ENCODE data around the gene PAK6.

PAK6 gene

DNA sequence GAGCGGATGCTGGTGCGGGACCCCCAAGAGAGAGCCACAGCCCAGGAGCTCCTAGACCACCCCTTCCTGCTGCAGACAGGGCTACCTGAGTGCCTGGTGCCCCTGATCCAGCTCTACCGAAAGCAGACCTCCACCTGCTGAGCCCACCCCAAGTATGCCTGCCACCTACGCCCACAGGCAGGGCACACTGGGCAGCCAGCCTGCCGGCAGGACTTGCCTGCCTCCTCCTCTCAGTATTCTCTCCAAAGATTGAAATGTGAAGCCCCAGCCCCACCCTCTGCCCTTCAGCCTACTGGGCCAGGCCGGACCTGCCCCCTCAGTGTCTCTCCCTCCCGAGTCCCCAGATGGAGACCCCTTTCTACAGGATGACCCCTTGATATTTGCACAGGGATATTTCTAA is 37.1 kb downstream of the PAK6 start:
- H3K27ac Mint-ChIP-seq = no peak overlapping the region
- H3K9me3 Mint-ChIP-seq = no peaks in the 10 kb centered on the region
- ATAC-seq (no peak), DNase-seq (no peak)
- no peak overlapping the region for H3K4me3 Mint-ChIP-seq
- H3K4me1 Mint-ChIP-seq = peaks cover 19% of the 10 kb centered on the region
- peaks cover 52% of the 10 kb centered on the region for H3K27me3 Mint-ChIP-seq

DNA sequence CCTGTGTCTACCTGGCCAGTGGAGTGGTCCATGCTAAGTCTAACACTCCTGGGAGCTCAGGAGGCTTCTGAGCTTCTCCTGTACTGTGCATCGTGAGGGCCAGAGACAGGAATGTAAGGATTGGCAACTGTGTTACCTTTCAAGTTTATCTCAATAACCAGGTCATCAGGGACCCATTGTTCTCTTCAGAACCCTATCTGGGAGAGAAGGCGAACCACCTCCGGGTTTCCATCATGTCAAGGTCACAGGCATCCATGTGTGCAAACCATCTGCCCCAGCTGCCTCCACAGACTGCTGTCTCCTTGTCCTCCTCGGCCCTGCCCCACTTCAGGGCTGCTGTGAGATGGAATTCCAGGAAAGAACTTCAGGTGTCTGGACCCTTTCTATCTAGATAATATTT is 38.1 kb downstream of the PAK6 start:
- no peak overlapping the region for H3K27ac Mint-ChIP-seq
- no peak overlapping the region for H3K4me3 Mint-ChIP-seq
- peaks cover 23% of the 10 kb centered on the region for H3K4me1 Mint-ChIP-seq
- H3K9me3 Mint-ChIP-seq = no peaks in the 10 kb centered on the region
- DNase-seq (no peak), ATAC-seq (no peak)
- peaks cover 58% of the 10 kb centered on the region for H3K27me3 Mint-ChIP-seq

- H3K4me1 Mint-ChIP-seq = peaks cover 23% of the 10 kb centered on the region
- no peak overlapping the region for H3K4me3 Mint-ChIP-seq
- peaks cover 58% of the 10 kb centered on the region for H3K27me3 Mint-ChIP-seq
- no peak overlapping the region for H3K27ac Mint-ChIP-seq
- H3K9me3 Mint-ChIP-seq = no peaks in the 10 kb centered on the region
- no peak for DNase-seq
- no peak for ATAC-seq
Observed at GRCh38 chr15:40277471-40277870, 38.6 kb downstream of the PAK6 start.

DNA sequence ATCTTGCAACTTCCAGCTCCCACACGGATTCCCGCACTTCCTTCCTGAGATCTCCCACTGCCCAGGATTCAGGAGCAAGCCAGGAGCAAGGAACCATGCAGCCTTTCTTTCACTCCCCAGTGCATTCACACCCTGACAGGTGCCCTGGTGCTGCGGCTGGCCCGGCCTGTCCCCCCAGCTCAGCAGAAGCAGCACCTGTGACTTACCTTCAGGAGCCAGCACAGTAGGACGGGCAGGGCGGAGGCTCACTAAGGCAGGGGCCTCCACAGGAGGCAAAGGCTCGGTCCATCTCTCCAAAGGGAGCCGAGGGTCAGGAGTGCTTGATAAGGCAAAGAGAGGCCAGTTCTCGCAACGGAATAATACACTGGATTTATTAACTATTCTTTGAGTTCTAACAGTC is 39.2 kb downstream of the PAK6 start:
- Mint-ChIP-seq H3K4me1 (peaks cover 23% of the 10 kb centered on the region), H3K27me3 (peaks cover 64% of the 10 kb centered on the region), H3K4me3 (no peak overlapping the region), H3K9me3 (no peaks in the 10 kb centered on the region), H3K27ac (no peak overlapping the region)
- ATAC-seq = no peak
- no peak for DNase-seq

DNA sequence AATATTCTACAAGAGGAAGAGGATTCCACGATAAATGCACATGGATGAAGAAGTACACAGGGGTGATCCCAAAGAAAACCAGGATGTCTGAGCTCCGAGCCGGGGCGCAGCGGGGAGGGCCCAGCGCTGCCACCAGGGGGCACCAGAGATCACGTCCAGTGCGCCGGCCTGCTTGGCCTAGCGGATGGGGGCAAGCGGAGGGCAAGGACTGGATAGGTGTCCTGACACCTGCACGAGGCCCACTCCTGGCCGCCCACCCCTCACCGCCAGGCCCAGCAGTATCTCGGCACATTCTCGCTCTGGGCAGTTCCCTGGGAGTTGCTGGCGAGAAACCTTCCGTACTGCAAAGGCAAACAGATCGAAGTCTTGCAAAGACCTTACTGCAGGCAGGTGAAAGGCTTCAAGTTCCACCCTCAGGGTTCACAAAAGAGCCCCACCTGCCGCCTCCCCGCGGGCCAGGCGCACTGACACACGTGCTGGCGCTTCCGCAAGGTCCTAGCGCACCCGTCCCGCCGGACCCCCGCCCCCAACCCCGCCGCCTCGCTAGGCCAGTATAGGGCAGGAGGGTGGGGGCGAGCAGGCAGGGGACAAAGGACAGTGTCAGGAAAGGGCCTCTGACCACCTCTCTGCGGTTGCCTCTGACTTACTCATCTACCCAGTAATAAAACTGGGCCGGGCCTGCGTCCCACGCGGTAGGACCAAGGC is 40.7 kb downstream of the PAK6 start:
- peaks cover 77% of the 10 kb centered on the region for H3K27me3 Mint-ChIP-seq
- peaks cover 20% of the 10 kb centered on the region for H3K4me1 Mint-ChIP-seq
- H3K27ac Mint-ChIP-seq = no peak overlapping the region
- no peaks in the 10 kb centered on the region for H3K9me3 Mint-ChIP-seq
- ATAC-seq (peak; percentile 42), DNase-seq (peak; percentile 69 to 73)
- no peak overlapping the region for H3K4me3 Mint-ChIP-seq

- Mint-ChIP-seq H3K27me3 (peaks cover 77% of the 10 kb centered on the region), H3K4me3 (peak overlapping the region in 1 of 2 donors; percentile 63)
Observed at GRCh38 chr15:40280260-40281056, 41.6 kb downstream of the PAK6 start.

DNA sequence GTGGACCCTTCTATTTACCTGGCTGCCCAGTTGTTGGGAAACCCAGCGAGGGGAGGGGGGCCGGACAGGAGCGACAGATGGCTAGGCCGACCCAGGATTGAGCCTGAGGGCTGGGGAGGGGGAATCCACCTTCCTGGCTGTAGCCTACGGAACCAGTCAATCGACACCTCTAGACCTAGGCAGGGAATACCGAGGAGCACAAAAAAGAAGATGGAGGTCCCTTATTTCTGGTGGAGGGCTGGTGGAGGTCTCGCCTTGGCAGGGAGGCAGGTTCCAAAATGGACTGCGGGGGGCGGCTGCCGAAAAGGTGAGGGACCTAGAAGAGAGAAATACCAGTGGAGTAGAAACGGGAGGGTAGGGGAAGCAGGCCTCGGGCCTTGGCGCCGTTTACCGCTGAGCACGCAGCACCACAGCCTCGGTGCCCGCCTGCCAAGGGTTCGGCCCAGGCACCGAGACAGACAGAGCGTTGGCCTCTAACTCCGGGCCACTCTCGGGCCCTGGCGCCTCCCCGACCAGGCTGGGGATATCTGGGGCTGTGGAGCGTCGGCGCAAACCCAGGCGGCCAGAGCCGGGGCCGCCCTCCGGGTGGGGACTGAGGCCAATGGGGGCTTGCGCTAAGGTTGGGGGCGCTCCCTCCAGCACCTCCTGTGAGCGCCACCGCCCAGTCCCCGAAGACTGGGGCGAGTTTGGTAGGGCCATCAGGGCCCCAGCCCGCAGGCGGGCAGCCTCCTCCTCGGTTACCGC is 42.4 kb downstream of the PAK6 start:
- Mint-ChIP-seq H3K27ac (no peak overlapping the region), H3K27me3 (peaks cover 71% of the 10 kb centered on the region), H3K9me3 (no peaks in the 10 kb centered on the region), H3K4me1 (peaks cover 22% of the 10 kb centered on the region), H3K4me3 (peak overlapping the region; percentile 17 to 63)
- DNase-seq = no peak
- ATAC-seq = peak; percentile 7

More at GRCh38 chr15:40280260-40281056, 41.6 kb downstream of the PAK6 start:
- ATAC-seq = no peak
- Mint-ChIP-seq H3K4me1 (peaks cover 16% of the 10 kb centered on the region), H3K9me3 (no peaks in the 10 kb centered on the region), H3K27ac (no peak overlapping the region)
- DNase-seq = no peak

DNA sequence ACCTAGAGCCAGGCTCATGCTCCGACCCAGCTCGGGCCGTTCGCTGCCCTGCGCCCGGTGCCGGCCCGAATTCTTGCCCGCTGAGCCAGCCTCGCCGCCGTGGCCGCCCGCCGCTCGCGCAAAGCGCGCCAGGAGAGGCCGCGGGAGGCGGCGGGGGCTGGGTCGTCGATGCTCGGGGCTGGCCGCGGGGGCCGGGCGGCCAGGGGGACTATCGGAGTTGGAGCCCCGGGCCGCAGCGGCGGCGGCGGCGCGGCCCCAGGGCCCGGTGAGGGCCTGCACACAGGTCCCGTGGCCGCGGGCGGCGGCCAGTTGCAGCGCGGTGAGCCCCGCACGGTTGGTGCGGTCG is 42.9 kb downstream of the PAK6 start:
- H3K9me3 Mint-ChIP-seq = no peaks in the 10 kb centered on the region

GRCh38 chr15:40282147-40282868 is 43.4 kb downstream of the PAK6 start:
- peaks cover 16% of the 10 kb centered on the region for H3K4me1 Mint-ChIP-seq
- H3K9me3 Mint-ChIP-seq = no peaks in the 10 kb centered on the region
- ATAC-seq (peak; percentile 74), DNase-seq (peak; percentile 56 to 67)
- no peak overlapping the region for H3K27ac Mint-ChIP-seq
- peaks cover 60% of the 10 kb centered on the region for H3K27me3 Mint-ChIP-seq
- peak overlapping the region; percentile 80 to 85 for H3K4me3 Mint-ChIP-seq

More for the DNA sequence above, 42.9 kb downstream of the PAK6 start:
- no peak overlapping the region for H3K27ac Mint-ChIP-seq
- peaks cover 66% of the 10 kb centered on the region for H3K27me3 Mint-ChIP-seq
- H3K4me1 Mint-ChIP-seq = peaks cover 21% of the 10 kb centered on the region
- no peak for DNase-seq
- peak overlapping the region in 1 of 2 donors; percentile 39 for H3K4me3 Mint-ChIP-seq
- no peak for ATAC-seq

GRCh38 chr15:40282869-40283614 is 44.2 kb downstream of the PAK6 start, which contains the start of gene ANKRD63:
TSS of gene ANKRD63 (minus strand) at chr15:40283064. CDS start at chr15:40282586, 478 bp downstream.
- peak; percentile 69 for ATAC-seq
- Mint-ChIP-seq H3K27ac (no peak within 1 kb of the TSS), H3K4me1 (peaks cover 14% of the 10 kb centered on the region), H3K9me3 (no peaks in the 10 kb centered on the region), H3K4me3 (peak within 1 kb of the TSS; percentile 80 to 85), H3K27me3 (peaks cover 53% of the 10 kb centered on the region)
- DNase-seq = peak in 1 of 2 donors; percentile 43

DNA sequence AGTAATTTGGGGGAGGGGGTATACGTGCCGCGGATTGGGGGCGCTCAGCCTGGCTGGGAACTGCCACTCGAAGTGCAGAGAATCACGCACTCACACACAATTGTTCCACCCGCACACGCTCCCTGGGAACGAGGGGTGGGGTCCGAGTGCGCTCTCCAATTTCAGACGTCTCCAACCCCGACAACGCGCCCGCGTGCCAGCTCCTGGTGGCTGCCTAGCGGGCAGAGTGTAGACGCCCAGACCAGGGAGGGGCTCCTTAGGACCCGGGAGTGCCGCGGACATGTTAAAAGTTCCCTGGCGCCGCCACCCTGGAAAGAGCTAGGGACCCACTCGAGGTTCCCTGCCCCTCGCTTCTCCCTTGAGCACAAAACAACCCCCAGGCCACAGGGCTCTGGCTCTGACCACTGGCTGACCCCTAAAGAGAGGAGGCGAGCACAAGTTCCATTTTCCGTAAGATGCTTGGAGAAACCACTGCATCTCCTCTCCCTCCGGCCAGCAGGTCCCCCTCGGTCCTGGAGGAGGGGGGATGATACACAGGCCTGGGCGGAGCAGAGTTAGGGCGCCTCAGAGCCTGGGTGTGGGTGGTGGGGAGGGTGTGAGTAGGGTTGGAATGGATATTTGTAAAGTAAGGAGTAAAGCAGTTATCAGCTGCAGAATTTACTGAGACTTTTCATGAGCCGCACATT is 44.9 kb downstream of the PAK6 start:
- no peak overlapping the region for H3K27ac Mint-ChIP-seq
- peaks cover 14% of the 10 kb centered on the region for H3K4me1 Mint-ChIP-seq
- peaks cover 46% of the 10 kb centered on the region for H3K27me3 Mint-ChIP-seq
- DNase-seq (no peak), ATAC-seq (no peak)
- H3K4me3 Mint-ChIP-seq = peak overlapping the region in 1 of 2 donors; percentile 21
- no peaks in the 10 kb centered on the region for H3K9me3 Mint-ChIP-seq

- H3K27me3 Mint-ChIP-seq = peaks cover 33% of the 10 kb centered on the region
- DNase-seq (no peak), ATAC-seq (no peak)
- no peaks in the 10 kb centered on the region for H3K9me3 Mint-ChIP-seq
- no peak overlapping the region for H3K27ac Mint-ChIP-seq
- peaks cover 14% of the 10 kb centered on the region for H3K4me1 Mint-ChIP-seq
- no peak overlapping the region for H3K4me3 Mint-ChIP-seq
Observed at GRCh38 chr15:40285151-40285550, 46.3 kb downstream of the PAK6 start.

- no peak for ATAC-seq
- Mint-ChIP-seq H3K27me3 (peaks cover 29% of the 10 kb centered on the region), H3K4me3 (no peak overlapping the region), H3K9me3 (no peaks in the 10 kb centered on the region), H3K4me1 (peaks cover 14% of the 10 kb centered on the region), H3K27ac (no peak overlapping the region)
- DNase-seq = no peak
Observed at GRCh38 chr15:40285554-40286011, 46.7 kb downstream of the PAK6 start.

- H3K4me3 Mint-ChIP-seq = no peak overlapping the region
- no peak for DNase-seq
- H3K27me3 Mint-ChIP-seq = peaks cover 23% of the 10 kb centered on the region
- H3K4me1 Mint-ChIP-seq = peaks cover 10% of the 10 kb centered on the region
- H3K27ac Mint-ChIP-seq = peak overlapping the region in 1 of 2 donors; percentile 16
- no peaks in the 10 kb centered on the region for H3K9me3 Mint-ChIP-seq
- no peak for ATAC-seq
Observed at GRCh38 chr15:40286061-40286532, 47.2 kb downstream of the PAK6 start.
